ENCODE measurements around the gene BEGAIN.

BEGAIN gene

DNA sequence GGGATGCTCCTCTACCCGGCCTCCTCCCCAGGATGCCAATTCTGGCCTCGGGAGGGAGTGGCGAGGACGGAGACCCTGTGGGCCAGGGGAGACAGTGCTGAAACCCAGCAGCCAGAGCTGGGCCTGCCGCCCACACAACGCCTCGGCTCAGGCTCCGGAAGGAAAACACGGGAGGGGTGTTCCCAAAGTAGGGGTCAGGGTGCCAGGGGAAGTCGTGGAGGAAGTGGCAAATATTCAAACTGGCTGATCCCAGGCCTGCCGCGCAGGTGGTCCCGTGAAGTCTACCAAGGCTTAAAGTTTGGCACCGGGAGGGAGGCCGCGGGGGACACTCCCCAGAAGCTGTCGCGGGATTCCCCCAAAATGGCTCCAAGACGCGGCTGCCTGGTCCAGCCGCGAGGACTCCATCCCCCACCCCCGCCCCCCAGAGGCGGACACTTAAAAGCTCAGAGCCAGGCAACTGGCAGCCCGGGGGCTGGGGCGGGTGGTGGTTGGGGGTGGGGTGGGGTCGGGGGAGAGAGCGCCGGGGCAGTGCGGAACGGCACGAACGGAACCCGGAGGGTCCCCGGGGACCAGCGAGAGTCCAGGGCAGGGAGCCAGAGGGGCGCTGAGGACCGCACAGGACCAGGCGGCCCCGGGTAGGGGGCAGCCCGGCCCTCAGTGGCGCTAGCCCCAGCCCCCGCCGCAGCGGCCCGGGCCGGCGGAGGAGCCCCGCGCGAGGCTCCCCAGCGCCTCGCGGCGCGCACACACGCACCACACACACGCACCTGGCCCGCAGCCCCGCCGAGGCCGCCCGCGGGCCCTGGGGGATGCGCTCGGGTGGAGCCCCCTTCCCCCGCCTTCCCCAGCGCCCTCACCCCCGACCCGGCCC, 20.0 kb downstream of the BEGAIN start:
- no peak for DNase-seq

DNA sequence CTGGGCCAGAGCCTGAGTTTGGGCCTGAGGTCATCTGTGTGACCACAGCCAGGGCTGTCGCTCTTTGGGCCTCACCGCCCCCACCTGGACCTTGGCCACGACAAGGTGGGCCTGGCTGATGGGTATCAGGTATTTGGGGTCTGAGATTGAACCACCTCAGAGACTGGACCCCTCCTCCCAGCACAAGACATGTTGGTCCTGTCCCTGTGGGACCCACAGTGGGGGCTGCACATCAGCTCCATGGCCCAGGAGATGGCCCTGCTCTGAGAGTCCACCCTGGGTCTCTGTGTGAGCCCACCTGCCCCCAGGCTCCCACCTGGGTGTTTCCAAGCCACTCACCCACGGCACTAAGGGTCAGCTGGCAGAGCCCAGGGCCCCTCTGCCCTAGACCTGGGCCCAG, 20.6 kb downstream of the BEGAIN start:
- no peak for DNase-seq

DNA sequence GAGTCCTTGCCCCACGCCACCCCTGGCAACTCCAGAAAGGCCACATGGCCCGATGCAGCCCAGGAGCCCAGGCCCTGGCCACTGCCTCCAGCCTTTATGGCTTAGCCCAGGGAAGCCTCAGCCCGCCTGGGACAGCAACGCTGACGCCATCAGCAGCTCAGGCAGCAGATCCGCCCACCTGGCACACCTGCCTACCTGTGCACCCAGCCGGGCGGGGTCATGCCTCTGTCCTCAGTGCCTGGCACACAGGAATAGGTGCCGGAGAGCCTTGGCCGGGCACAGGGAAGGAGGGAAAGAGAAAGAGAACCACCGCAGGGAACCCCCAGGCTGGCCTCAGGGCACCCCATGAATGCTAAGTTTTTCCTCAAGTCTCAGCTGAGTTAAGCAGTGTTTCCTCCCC, 21.1 kb downstream of the BEGAIN start:
- no peak for DNase-seq

DNA sequence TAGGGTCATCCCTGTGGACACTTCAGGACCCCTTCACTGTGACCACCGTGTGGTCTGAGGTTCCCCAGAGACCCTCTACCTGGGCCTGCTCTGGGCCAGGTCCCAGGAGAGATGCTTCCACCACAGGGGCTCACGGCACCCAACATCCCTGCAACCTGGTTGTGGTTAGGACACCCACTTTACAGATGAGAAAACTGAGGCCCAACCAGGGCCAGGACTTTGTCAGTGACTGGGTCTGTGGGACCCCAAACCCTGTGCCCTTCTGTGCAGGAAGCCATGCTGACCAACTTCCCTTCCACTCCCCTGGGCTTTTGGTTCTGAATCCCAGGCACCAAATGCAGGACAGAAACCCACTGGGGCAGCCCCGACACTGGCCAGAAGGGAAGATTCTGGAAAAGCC, 21.6 kb downstream of the BEGAIN start:
- DNase-seq, result no peak

DNA sequence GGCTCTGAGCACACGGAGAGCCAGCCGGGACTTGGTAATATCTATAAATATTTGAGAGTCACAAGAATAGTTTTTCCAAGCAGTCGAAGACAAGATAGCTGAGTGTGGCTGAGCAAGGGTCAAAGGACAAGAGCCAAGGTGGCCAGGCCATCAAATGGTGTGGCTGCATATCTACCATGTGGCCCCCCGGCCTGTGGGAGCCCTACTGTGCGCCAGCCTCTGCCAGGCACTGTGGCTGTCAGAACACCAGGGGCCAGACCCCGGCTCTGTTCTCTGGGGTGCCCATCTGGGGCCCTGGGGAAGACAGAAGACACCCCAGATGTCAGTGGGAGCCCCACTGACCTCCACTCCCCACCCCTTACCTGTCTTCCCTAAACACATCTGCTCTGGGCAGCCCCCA, 22.7 kb downstream of the BEGAIN start:
- no peak for DNase-seq

DNA sequence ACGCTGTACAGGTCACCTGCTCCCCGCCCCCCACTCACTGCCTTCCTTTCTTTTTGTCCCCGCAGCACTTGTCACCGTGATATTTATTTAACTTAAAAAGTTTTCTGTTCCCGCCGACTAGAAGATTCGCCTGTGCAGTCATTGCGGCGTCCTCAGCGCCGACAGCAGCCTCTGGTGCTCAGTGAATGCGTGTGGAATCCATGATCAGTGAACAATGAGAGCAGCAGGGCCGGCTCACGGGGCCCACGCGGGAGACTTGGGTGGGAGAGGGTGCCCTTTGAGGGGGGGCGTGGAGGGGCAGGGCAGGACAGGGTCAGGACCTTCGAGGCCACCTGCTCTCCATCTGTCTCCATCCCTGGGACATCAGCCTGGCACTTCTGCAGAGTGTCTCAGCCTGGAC, 24.5 kb downstream of the BEGAIN start:
- DNase-seq, result no peak

DNA sequence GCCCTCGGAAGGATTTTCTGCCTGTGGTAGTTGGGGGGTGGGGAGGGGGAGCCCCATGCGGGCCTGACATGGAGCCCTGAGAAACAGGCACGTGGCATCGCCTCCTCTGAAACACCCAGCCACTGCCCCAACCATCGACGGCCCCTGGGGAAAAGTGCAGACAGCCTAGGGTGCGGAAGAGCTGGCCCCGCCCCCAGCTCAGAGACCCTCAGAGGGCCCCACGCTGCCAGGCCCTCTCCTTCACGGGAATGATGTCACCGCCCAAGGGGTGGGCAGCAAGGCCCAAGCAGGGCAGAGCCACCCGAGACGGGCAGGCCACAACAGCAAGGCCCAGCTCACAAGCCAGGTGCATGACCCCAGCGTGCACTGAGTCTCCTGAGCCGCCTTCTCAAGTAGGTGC, 26.2 kb downstream of the BEGAIN start:
- no peak for DNase-seq

DNA sequence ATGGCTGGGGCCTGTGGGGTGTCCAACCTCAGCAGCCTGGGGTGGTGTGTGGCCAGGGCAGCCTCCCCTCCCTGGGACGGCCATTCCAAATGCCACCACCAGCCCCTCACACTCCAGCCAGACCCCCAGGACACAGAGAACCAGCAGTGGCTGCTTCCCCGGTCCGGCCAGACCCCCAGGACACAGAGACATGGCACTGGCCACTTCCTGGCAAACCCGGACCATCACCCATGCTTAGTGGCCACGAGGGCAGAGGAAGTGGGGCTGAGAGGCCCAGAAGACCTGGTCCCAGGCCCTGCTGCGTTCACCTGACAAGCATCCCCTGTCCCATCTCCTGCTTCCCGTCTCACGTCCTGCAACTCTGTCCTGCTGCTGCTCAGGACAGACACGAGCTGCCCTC, 26.7 kb downstream of the BEGAIN start:
- no peak for DNase-seq

DNA sequence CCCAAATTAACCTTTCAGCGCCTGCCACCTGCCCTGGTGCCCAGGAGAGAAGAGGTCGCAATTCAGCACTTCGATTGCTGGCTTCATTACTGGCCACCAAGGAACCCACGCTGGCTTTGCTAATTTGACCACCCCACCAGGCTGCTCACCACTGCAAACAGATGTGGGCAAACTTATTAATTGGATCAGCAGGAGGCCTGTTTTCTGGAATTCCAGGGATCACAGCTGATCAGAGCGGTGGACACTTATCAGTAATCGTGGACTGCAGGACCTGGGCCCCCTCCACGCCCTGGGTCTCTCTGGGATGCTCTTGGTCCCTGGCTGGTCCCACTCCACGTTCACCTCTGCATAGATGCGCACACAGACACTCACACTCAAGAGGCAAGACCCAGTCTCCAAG, 27.8 kb downstream of the BEGAIN start:
- DNase-seq, result no peak

DNA sequence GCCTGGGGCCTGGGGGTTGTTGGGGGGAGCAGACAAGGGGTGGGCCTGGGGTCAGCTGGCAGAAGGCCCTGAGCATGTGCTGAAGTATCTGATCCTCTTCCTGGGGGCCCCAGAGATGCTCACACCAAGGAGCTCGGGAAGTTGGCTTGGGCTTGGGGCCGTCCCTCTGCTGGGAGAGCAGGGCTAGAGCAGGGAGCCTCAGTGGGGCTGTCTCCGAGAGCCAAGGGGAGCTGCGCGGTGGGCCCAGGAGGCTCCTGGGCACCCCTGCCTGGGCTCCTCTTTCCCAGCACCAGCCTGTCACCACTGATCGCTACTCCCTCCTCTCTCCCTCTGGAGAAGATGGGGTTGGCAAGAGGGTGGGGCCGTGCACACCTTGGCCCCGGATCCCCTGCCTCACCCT, 28.3 kb downstream of the BEGAIN start:
- no peak for DNase-seq

DNA sequence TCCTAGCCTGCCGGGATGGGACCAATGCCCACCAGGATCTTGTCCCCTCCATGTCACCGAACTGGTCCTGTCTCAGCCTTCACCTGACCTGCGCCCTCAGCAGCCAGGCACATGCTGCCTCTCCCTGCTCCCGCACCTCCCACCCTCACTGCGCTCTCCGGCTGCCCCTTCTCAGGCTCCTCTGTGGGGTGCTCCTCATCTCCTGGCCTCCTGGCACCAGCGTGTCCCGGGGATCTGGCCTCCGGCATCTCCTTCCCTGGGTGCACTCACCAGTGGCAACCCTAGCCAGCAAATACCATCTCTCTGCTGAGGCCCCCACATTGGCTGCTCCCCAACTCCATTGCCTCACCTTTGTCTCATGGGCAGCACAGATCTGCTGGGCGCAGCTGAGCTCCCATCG, 29.0 kb downstream of the BEGAIN start:
- DNase-seq, result no peak

DNA sequence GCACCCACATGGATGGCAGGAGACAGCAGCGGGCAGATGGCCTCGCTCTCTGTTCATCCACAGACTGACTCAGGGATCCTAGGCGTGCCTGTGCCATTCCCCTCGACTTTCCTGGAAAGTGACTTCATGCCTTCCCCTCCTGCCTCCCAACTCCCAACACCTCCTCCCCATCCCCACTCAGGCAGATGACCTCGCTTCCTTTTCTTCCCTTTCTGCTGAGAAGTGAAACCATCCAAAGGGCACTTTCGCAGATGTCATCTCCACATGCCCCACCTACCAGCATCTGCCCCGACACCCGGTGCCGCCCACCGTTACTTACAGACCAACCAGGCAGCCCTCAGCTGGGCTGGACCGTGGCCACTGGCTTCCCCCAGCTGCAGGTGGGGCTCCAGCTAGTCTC, 29.6 kb downstream of the BEGAIN start:
- no peak for DNase-seq

DNA sequence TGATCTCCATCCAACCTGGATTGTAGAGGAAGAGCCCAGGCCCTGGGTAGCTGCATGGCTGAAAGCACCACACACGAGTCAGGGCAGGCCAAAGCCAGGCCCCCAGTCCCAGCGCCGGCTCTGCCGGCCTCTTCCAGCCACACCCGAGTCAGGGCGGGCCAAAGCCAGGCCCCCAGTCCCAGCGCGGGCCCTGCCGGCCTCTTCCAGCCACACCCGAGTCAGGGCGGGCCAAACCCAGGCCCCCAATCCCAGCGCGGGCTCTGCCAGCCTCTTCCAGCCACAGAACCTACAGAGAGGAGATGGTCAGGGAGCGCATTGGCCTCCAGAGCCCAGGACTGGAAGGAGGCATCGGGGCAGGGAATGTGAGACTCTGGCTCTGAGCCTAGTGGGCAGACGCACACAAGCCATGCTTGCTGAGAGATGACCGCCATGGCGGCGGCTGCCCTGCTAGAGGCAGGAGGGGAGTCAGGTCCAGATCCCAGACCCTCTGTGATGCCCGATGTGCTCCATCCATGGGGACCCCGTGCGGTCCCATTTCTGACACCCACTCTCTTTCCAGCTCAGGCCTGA, 30.2 kb downstream of the BEGAIN start:
- DNase-seq, result no peak

DNA sequence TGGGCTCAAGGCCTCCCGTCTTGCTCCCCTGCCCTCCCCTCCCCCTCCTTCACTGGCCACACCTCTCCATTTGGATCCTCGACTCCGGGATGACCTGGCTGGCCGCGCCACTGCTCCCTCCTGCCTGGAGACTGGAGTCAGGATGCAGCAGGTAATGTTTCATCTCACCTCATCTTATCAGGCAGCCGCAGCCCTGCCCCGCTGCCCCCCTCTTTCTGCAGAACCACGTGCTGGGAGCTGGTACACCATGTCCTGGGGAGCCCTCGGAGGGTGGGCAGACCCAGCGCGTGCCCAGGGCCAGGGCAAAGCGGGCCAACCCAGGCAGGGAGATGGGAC, 31.1 kb downstream of the BEGAIN start:
- no peak for DNase-seq

DNA sequence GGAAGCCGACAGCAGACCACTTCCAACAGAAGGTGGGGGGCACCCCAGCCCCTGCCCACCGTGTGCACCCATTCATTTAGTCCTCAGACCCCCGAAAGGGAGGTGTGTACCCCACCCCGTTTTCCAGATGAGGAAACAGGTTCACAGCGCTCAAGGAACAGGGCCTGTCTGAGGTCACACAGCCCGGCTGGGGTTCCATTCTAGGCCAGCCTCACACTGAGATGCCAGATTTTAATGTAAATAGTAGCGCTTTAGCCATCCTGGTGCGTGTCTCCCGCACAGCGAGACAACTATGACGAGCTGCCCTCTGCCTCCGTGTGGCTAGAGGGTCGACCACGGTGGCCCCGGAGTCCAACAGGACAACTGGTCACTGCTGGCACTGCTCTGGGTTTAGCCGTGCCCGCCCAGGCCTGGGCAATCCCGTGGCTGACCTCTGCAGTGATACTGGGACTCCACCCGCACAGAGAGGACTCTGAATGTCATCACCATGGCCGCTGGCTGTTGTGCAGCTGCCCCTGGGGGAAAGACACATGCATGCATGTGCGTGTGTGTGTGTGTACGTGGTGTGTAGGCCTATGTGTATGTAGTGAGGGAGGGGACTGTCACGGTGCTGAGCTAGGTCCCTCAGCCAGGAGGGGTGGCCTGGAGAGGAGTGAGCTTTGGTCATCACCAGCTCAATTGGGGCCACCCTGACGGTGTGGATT, 31.6 kb downstream of the BEGAIN start:
- no peak for DNase-seq

DNA sequence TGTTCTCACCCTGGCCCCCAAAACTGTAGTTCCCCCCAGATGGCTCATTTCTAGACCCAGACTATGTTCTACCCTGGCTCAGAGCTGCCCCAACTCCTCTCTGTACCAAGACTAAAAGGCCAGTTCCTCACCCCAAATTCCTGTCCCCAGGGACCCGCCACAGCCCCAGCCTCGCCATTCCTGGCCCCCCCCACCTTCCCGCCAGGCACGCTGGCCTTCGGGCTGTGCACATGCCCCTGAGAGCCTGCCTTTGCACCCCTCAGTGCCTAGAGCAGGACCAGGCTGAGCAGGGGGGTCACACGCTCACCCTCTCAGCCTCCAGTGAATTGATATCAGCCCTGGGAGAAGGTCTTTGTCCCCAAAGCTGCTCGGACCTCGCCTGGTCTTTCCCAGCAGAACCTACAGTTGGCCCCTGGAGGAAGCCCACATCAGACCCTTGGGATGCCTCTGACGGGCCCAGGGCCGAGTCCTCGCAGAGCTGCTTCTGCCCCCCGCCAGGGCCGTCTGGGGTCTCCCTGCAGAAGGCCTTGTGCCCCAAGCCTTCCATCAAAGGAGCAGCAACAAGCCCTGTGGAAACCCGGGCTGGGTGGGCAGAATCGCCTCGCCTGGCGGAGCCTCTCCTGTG, 32.4 kb downstream of the BEGAIN start:
- DNase-seq, result no peak

DNA sequence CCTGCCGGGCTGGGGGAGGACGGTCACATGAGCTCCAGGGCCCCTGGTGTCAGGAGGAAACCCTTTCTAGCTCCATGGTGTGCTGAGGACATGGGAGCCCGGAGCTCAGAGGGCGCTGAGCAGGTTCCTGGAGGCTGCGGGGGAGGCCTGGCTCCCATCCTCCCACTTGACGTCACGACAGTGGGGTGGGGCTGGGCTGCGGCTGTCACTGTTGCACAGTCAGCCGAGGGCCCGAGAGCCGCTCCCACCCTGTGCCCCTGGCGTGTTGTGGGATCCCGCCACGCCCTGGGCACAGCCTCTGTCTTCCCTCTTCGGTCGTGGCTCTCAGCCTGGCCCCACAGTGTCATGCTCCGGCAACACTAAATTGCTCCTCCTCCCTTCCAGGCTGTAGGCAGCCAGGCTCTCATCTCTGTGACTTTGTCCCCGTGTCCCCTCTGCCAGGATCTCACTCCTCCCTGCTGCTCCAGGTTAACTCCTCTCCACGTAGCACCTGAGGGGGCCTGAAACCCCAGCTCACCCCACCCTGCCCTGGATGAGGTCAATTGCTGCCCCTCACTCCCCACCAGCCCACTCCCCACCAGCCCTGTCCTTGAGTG, 33.0 kb downstream of the BEGAIN start:
- no peak for DNase-seq

DNA sequence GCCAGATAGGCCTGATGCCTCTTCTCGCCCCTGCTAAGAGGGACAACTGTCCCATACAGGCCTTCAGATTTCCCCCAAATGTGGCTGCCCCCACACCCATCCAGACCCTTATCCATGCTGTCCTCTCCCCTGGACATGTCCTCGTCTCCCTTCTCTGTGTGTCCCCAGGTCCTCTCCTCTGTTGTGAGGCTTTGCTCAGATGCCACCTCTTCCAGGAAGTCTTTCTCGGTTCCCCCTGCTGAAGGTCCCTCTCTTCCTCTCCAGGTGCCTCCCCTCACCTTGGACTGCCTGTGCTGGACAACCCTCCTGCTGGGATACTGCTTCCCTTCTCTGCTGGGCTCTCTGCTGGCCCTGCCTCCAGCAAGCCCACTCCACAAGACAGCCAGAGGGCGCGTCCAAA, 33.7 kb downstream of the BEGAIN start:
- DNase-seq, result no peak

DNA sequence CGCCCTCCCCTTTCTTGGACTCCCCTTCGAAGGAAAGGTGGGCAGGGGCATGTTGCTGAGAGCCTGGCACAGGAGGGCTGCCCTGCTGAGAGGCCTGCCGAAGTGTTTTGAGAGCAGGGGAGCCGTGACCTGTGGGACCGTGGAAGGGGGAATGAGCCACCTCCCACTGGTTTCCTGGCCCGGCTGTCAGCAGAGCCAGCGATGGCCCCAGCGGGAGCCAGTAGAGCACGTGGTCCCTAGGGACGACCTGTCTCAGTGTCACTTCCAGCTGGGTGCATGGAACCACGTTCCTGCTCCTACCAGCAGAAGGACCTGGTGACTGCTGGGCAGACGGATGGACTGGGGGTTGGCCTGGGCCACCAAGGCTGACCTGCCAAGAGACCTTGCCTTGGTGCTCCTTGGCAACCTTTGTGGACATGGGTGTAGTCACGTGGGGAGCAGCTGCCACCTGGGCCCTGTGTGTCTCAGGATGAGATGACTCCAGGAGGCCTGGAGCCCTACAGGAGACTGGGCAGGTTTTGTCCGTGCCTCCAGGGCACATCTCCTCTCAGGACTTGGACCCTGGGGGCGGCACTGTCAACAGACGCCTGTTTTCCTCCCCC, 34.6 kb downstream of the BEGAIN start:
- DNase-seq, result no peak

DNA sequence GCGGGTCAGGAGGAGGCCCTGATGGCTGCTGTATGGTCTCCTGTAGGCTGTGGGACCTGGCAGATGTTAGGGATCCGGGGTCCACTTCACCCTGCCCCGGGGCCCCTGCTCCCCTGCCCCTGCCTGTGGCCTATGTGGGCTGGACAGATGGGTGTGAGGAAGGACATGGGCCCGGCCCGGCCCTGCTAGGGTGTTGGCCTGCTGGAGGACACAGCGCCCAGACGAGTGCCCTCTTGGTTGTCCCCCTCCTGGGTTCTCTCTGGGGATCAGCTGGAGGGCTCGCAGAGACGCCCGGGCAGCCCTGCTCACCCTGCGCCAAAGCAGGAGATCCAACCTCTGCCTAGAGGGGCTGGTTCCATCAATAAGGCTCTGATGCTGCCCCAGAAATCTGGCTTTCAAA, 36.2 kb downstream of the BEGAIN start:
- no peak for DNase-seq

DNA sequence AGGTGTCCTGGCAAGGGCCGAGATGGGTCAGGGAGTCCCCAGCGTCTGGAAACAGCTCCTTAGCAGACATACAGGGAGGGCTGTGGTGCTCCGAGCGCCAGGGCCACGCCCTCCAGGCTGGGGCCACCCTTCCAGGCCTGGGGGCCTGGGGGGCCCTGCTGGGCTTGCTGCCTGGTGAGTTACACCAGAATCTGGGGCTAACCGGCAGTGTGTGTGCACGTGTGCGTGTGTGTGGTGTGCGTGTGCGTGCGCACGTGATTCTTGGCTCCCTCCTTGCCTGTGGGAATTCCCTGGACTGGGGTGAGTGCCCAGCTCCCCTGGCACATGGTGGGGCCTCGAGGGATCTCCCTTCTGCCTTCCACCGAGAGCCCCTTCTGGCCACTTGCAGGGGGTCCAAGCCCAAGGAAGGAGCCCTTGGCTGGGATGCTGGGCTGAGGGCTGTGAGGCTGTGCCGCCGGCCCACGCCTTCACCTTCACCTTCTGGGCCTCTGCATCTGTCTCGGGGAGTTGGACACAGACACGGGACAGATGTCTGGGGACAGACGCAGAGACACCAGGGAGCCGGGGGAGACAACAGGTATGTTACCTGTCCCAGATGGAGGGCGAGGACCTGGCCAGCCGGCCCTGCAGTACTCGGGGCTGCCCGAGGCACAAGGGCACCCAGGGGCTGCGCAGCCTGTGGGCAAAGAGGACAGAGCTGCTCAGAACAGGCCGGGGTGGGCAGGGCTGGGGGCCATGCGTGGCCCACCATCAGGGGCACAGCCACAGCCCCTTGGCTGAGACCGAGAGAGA, 37.2 kb downstream of the BEGAIN start:
- DNase-seq, result no peak

DNA sequence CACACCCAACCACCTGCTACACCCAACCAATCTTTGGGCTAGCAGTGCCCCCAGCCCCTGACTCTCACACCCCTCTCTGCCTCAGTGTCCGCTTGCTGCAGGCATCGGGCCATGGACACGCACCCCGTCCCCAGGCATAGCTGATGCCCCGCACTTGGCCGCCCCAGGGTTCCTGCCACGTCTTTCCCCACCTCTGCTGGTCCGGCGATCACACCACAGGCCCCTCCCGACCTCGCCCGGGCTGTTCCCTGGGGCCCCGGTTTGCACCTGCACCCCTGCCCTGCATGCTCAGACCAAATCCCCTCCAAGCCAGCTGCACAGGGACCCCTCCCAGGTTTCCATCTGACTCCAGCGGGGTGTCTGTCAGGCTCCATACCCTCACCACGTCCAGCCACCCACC, 38.3 kb downstream of the BEGAIN start:
- DNase-seq, result no peak

Measured in stimulated activated CD4-positive, alpha-beta T cell treated with anti-CD3 and anti-CD28 coated beads, Interleukin-2, amount 100 ng/mL, for 48 hours (primary cell).